Omental fat pad (tissue), 4 donors: ENCODE measurements around the gene CEP68. TPM values are rescaled to one million over a fixed set of nuclear protein-coding genes. Genes with fewer than 3 reads are reported as not detected.

Experiments
- ATAC-seq: fragments of 150-250 bp; one replicate; pipeline ENCODE4 v1.9.1; 2016; ENCODE audit warnings: mild to moderate bottlenecking, moderate library complexity; ENCODE audit not compliant: low FRiP score
- DNase-seq: peaks from one replicate; pipeline ENCODE4 v3.0.0-alpha.2; 2019; ENCODE audit warnings: low spot score
- total RNA-seq, 4 donors: library from RNA; depleted of rRNA; stranded (reverse); fragments of >200 nt; gene quantifications; one replicate each; pipeline ENCODE4 v1.1.0, GENCODE V29; 2016
- TF ChIP-seq, protein P1 (sequence below), 3 donors: fragments of 450-650 bp; IDR thresholded peaks; one replicate each; pipeline ENCODE4 v1.5.1; 2016 to 2017; ENCODE audit warnings: antibody characterized with exemption in 3 of 3, mild to moderate bottlenecking in 3 of 3, moderate library complexity in 2 of 3

CEP68 gene
- total RNA-seq, 4 donors from 2014 or later = 9.7 to 67.3 (median 21.3) TPM

DNA sequence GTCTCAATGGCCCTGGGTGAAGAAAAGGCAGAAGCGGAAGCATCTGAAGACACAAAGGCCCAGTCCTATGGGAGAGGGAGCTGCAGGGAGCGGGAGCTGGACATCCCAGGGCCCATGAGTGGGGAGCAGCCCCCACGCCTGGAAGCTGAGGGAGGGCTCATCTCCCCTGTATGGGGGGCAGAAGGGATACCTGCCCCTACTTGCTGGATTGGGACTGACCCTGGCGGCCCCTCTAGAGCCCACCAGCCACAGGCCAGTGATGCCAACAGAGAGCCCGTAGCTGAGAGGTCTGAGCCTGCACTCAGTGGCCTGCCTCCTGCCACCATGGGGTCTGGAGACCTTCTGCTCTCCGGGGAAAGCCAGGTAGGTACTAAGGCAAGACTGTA lies 13.2 kb downstream of the CEP68 start:
- DNase-seq (no peak), ATAC-seq (no peak)
- TF ChIP-seq, protein P1, sequence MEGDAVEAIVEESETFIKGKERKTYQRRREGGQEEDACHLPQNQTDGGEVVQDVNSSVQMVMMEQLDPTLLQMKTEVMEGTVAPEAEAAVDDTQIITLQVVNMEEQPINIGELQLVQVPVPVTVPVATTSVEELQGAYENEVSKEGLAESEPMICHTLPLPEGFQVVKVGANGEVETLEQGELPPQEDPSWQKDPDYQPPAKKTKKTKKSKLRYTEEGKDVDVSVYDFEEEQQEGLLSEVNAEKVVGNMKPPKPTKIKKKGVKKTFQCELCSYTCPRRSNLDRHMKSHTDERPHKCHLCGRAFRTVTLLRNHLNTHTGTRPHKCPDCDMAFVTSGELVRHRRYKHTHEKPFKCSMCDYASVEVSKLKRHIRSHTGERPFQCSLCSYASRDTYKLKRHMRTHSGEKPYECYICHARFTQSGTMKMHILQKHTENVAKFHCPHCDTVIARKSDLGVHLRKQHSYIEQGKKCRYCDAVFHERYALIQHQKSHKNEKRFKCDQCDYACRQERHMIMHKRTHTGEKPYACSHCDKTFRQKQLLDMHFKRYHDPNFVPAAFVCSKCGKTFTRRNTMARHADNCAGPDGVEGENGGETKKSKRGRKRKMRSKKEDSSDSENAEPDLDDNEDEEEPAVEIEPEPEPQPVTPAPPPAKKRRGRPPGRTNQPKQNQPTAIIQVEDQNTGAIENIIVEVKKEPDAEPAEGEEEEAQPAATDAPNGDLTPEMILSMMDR (IDR thresholded peaks at IDR 0.05) = no peak

DNA sequence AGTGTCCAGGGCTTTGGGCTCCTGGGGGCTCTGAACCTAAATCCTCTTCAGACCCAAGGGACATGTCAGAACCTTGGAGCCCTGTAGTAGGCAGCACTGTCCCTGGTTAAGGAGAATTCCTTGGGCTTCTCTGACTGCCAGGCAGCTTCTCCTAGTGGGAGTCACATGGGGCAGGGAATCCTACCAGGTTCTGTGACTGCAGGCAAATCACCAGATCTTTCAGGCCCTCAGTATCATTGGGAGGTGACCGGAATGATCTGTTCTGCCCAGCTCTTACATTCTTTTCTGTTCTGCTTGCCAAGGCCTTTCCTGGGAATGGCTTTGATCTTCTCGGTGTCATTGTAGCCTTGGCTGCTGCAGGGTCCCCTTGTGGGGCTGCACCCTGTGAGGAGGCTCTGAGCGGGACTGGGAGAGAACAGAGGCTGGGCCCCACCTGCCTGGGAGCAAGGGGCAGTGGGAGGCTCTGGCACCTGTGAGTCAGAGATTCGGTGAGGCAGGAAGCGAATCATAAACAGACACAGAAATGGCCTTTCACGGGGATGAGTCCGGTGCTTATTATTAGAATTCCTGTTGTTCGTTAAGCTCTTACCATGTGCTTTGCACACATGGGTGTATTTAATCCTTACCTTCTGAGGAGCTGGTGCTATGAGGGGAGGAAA lies 14.1 kb downstream of the CEP68 start:
- TF ChIP-seq, protein P1 (IDR thresholded peaks at IDR 0.05) = no peak
- no peak for DNase-seq
- peak; percentile 43 for ATAC-seq

DNA sequence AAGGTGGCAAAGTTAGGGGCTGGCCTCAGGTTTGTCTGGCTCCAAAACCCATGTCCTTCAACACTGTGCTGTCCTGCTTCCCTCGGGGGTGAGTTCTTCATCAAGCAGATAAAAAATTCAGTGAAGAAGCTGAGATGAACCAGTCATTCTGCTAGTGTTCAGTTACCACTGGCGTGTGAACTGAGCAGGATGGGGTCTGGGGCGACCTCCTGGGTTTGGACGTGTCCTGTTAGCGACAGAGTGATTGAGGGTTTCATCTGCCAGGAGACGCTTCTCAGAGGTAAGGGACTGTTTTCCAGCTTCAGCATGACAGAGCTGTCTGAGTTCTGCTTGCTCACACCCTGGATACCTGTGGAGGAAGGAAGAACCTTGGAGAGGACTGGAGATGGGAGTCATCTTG lies 14.6 kb downstream of the CEP68 start:
- no peak for DNase-seq
- TF ChIP-seq, protein P1 (IDR thresholded peaks at IDR 0.05) = no peak
- no peak for ATAC-seq

DNA sequence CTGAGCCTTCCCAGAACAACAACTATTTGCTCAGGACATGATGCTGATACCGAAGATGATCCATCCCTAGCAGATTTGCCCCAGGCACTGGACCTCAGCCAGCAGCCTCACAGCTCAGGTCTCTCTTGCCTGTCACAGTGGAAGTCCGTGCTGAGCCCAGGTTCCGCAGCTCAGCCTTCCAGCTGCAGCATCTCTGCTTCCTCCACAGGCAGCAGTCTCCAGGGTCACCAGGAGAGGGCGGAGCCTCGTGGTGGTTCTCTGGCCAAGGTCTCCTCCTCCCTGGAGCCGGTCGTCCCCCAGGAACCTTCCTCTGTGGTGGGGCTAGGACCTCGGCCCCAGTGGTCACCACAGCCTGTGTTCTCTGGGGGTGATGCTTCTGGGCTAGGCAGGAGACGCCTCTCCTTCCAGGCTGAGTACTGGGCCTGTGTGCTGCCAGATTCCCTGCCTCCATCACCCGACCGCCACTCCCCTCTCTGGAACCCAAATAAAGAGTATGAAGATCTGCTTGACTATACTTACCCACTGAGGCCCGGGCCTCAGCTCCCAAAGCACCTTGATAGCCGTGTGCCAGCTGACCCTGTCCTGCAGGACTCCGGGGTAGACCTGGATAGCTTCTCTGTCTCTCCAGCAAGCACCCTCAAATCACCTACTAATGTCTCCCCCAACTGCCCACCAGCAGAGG lies 15.4 kb downstream of the CEP68 start:
- ATAC-seq (no peak), DNase-seq (no peak)
- TF ChIP-seq, protein P1 (IDR thresholded peaks at IDR 0.05) = no peak

DNA sequence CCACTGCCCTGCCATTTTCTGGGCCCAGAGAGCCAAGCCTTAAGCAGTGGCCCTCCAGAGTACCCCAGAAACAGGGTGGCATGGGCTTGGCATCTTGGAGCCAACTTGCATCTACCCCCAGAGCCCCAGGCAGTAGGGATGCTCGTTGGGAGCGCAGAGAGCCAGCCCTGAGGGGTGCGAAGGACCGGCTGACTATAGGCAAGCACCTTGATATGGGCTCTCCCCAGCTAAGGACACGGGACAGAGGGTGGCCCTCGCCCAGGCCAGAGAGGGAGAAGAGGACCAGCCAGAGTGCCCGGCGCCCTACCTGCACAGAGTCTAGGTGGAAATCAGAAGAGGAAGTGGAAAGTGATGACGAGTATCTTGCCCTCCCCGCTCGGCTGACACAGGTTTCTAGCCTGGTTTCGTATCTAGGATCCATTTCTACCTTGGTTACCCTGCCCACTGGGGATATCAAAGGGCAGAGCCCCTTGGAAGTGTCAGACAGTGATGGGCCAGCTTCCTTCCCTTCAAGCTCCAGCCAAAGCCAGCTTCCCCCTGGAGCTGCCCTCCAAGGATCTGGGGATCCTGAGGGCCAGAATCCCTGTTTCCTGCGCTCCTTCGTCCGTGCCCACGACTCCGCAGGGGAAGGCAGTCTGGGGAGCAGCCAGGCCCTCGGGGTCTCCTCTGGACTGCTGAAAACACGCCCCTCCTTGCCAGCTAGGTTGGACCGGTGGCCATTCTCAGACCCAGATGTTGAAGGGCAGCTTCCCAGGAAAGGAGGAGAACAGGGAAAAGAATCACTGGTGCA lies 16.2 kb downstream of the CEP68 start:
- TF ChIP-seq, protein P1 (IDR thresholded peaks at IDR 0.05) = no peak
- ATAC-seq (no peak), DNase-seq (no peak)

DNA sequence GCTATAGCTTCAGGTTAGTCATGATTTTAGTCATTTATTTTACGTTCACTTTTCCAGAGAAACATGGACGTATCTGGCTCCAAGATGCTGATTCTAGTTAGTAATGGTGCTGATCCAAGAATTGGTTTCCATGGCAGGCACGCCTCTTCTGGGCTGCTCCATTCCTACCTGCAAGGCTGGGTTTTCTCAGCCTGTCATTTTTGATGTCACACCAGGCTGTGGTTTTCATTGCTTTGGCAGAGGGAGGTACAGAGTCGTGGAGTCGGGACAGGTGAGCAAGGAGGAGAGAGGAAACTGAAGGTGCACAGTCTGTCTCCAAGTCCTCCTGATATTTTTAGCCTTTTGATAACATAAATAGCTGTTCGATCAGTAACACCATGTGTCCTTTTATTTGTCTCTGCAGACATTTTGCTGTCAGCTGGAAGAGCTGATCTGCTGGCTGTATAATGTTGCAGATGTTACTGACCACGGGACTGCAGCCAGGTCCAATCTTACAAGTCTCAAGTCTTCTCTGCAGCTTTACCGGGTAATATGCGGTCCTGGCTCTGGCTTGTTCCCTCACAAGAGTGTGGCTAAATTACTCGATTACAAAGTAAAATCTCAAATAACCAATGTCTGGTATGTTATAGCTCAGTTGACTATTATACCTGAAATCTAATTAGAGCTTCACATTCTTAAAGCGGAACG lies 17.8 kb downstream of the CEP68 start:
- TF ChIP-seq, protein P1 (IDR thresholded peaks at IDR 0.05) = no peak
- no peak for ATAC-seq
- DNase-seq = no peak
